Measurements from ENCODE around the gene LRRC1. TPM values are rescaled to one million over a fixed set of nuclear protein-coding genes. Genes with fewer than 3 reads are reported as not detected.

LRRC1 gene
- total RNA-seq, 1 donor from 2014 or later, result 18.4 TPM

DNA sequence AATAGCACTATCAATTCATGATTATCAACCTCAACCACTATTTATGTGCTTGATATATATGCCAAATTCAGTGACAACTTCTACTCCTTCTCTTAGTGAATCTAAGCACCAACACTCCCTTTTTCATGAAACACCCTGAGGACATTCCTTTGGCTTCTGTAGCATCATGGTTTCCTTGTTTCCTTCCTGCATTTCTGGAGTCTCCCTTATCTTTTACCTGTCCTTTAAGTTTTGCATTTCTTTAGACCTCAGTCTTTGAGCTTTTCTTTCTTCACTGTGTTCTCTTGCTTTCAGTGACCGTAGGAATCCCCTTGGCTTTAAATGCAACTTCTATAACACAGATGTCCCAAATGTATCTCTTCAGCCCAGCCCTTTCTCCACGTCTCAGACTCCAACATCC lies 172.6 kb downstream of the LRRC1 start:
- DNase-seq, result no peak

Other genes starting within 250 kb of the LRRC1 start
- gene GCLC, start 249.9 kb upstream of the LRRC1 start, total RNA-seq, result 27.1 TPM
- 11.9 TPM for gene KLHL31, start 129.2 kb upstream of the LRRC1 start, total RNA-seq

All from skin of body (tissue), 2 donors.